Smooth muscle cell (in vitro differentiated cells): ENCODE measurements around the gene MMD2. TPM values are rescaled to one million over a fixed set of nuclear protein-coding genes. Genes with fewer than 3 reads are reported as not detected.

Source experiments
- DNase-seq: peaks from one replicate; lab custom pipeline; 2025; ENCODE audit not compliant: unreplicated experiment; lab: John Stamatoyannopoulos, UW
- H2AFZ ChIP-seq: fragments of 200-600 bp; sonication (generic); 2 replicates; pipeline ENCODE4 v1.6.0; 2016; ENCODE audit warnings: antibody characterized with exemption, low read depth, mild to moderate bottlenecking
- H3F3A ChIP-seq: fragments of 200-600 bp; sonication (generic); 2 replicates; pipeline ENCODE4 v1.6.0; 2017; ENCODE audit warnings: antibody characterized with exemption, low read depth
- H3K27ac ChIP-seq: fragments of 200-600 bp; sonication (generic); 2 replicates; pipeline ENCODE4 v1.5.1; 2016; ENCODE audit warnings: low read depth, mild to moderate bottlenecking
- H3K27me3 ChIP-seq: fragments of 200-600 bp; sonication (generic); 2 replicates; pipeline ENCODE4 v1.6.1; 2016; ENCODE audit warnings: low read depth, mild to moderate bottlenecking
- H3K36me3 ChIP-seq: fragments of 200-600 bp; sonication (generic); 2 replicates; pipeline ENCODE4 v1.5.1; 2016; ENCODE audit warnings: low read depth
- H3K4me1 ChIP-seq: fragments of 200-600 bp; sonication (generic); 2 replicates; pipeline ENCODE4 v1.5.1; 2016; ENCODE audit warnings: low read depth
- H3K4me2 ChIP-seq: fragments of 200-600 bp; sonication (generic); 2 replicates; pipeline ENCODE4 v1.6.0; 2016; ENCODE audit warnings: mild to moderate bottlenecking
- H3K4me3 ChIP-seq: fragments of 200-600 bp; sonication (generic); 2 replicates; pipeline ENCODE4 v1.5.1; 2016; ENCODE audit warnings: mild to moderate bottlenecking
- H3K79me2 ChIP-seq: fragments of 200-600 bp; sonication (generic); 2 replicates; pipeline ENCODE4 v1.6.0; 2016; ENCODE audit warnings: low read depth, mild to moderate bottlenecking
- H3K9ac ChIP-seq: fragments of 200-600 bp; sonication (generic); 2 replicates; pipeline ENCODE4 v1.6.0; 2016; ENCODE audit warnings: low read depth
- H3K9me3 ChIP-seq: fragments of 200-600 bp; sonication (generic); replicated peaks from 2 replicates; pipeline ENCODE4 v1.5.1; 2016; ENCODE audit warnings: low read depth
- H4K20me1 ChIP-seq: fragments of 200-600 bp; sonication (generic); 2 replicates; pipeline ENCODE4 v1.6.0; 2016; ENCODE audit warnings: low read depth
- CTCF ChIP-seq: fragments of 200-600 bp; sonication (generic); IDR thresholded peaks from 2 replicates; pipeline ENCODE4 v1.5.1; 2017; ENCODE audit warnings: borderline replicate concordance, mild to moderate bottlenecking, antibody characterized with exemption; ENCODE audit not compliant: insufficient read depth, poor library complexity, severe bottlenecking
- WGBS: methylation state at CpG from one replicate; pipeline ENCODE4 v1.1.7; 2016; ENCODE audit warnings: low lambda C conversion rate; 5-methylcytosine and 5-hydroxymethylcytosine counted together
- polyA plus RNA-seq: library from polyadenylated mRNA; unstranded; fragments of >200 nt; fragmentation: Nextera tagmentation; extraction: Ambion mirVana; gene quantifications from 2 replicates; pipeline ENCODE4 v1.2.1, GENCODE V29; 2016
- total RNA-seq: library from RNA; depleted of rRNA; stranded (reverse); fragments of >200 nt; gene quantifications from 2 replicates; pipeline ENCODE4 v1.2.3, GENCODE V29; 2014

Gene MMD2
- total and polyA plus RNA-seq, 2 experiments from 2014 or later = not detected

- 90% methylated on average over 19 of the region's 19 CpGs for WGBS
- no peak overlapping the region for H3K9ac ChIP-seq
- no peak overlapping the region for H3K4me3 ChIP-seq
- H4K20me1 ChIP-seq = no peaks in the 10 kb centered on the region
- peaks cover 30% of the 10 kb centered on the region for H3K27me3 ChIP-seq
- H3K9me3 ChIP-seq = no peaks in the 10 kb centered on the region
- no peaks in the 10 kb centered on the region for H3K4me1 ChIP-seq
- H3K4me2 ChIP-seq = no peak overlapping the region
- no peaks in the 10 kb centered on the region for H3K79me2 ChIP-seq
- TF ChIP-seq CTCF = no peak
- H3F3A ChIP-seq = no peaks in the 10 kb centered on the region
- no peak for DNase-seq
- H3K36me3 ChIP-seq = no peaks in the 10 kb centered on the region
- no peak overlapping the region for H2AFZ ChIP-seq
- H3K27ac ChIP-seq = no peak overlapping the region
These were observed 4.1 kb upstream of the MMD2 start for GRCh38 chr7:4962872-4963775.

- Histone ChIP-seq H3K9ac (no peak overlapping the region), H3K4me1 (no peaks in the 10 kb centered on the region), H3K27ac (no peak overlapping the region), H3K27me3 (peaks cover 51% of the 10 kb centered on the region), H3K4me3 (no peak overlapping the region), H4K20me1 (no peaks in the 10 kb centered on the region), H2AFZ (no peak overlapping the region), H3F3A (no peaks in the 10 kb centered on the region), H3K36me3 (no peaks in the 10 kb centered on the region), H3K79me2 (no peaks in the 10 kb centered on the region), H3K9me3 (no peaks in the 10 kb centered on the region), H3K4me2 (no peak overlapping the region)
- no peak for TF ChIP-seq CTCF
- DNase-seq = no peak
- WGBS = 69% methylated on average over 10 of the region's 10 CpGs
These were observed 1.4 kb upstream of the MMD2 start for GRCh38 chr7:4960363-4960762.

- no peaks in the 10 kb centered on the region for H3K4me1 ChIP-seq
- no peak overlapping the region for H3K27ac ChIP-seq
- no peak for TF ChIP-seq CTCF
- no peak for DNase-seq
- no peaks in the 10 kb centered on the region for H3F3A ChIP-seq
- H3K36me3 ChIP-seq = no peaks in the 10 kb centered on the region
- no peak overlapping the region for H3K4me2 ChIP-seq
- WGBS = no CpG with 5 or more reads among the region's 4 CpGs
- H3K4me3 ChIP-seq = no peak overlapping the region
- H2AFZ ChIP-seq = no peak overlapping the region
- no peak overlapping the region for H3K9ac ChIP-seq
- H3K79me2 ChIP-seq = no peaks in the 10 kb centered on the region
- H4K20me1 ChIP-seq = no peaks in the 10 kb centered on the region
- H3K27me3 ChIP-seq = peaks cover 51% of the 10 kb centered on the region
- H3K9me3 ChIP-seq = no peaks in the 10 kb centered on the region
These were observed 906 bp upstream of the MMD2 start for GRCh38 chr7:4959893-4960292.
